ENCODE data around the gene ISX. TPM values are rescaled to one million over a fixed set of nuclear protein-coding genes. Genes with fewer than 3 reads are reported as not detected.
"Not testable (repeated sequence)": the region's sequence is repeated elsewhere in the genome, so short reads cannot be mapped to it uniquely, and the experiment has no call there.

Gene ISX
- total RNA-seq, 1 experiment from 2014 or later, result not detected

GRCh38 chr22:35030112-35030511 is 35.8 kb upstream of the ISX start:
- H3K9me2 ChIP-seq (replicated peaks; ENCODE audit: insufficient read depth, low read length); H3K9ac ChIP-seq (ENCODE audit: low read length); H4K20me1 ChIP-seq (ENCODE audit: insufficient read depth, low read depth, low read length); H3K4me3 ChIP-seq (ENCODE audit: low read length); H3K79me2 ChIP-seq (ENCODE audit: low read length); H3K27ac ChIP-seq (ENCODE audit: low read length); H3K9me3 ChIP-seq (ENCODE audit: low read length); DNase-seq; H3K27me3 ChIP-seq (ENCODE audit: low read length); H3K4me2 ChIP-seq (ENCODE audit: low read depth, low read length, poor library complexity, severe bottlenecking); H2AFZ ChIP-seq (ENCODE audit: low read length); H3K36me3 ChIP-seq (ENCODE audit: insufficient read depth, low read length); H3K4me1 ChIP-seq (ENCODE audit: low read length): not testable (repeated sequence)

- Histone ChIP-seq H3K4me1 (ENCODE audit: low read length) (no peaks in the 10 kb centered on the region), H3K9me2 (replicated peaks; ENCODE audit: insufficient read depth, low read length) (no peaks in the 10 kb centered on the region), H2AFZ (ENCODE audit: low read length) (no peak overlapping the region), H3K4me3 (ENCODE audit: low read length) (no peak overlapping the region), H4K20me1 (ENCODE audit: insufficient read depth, low read depth, low read length) (0 out of 2 replicates have a peak, but pooled peaks cover 6% of the 10 kb centered on the region), H3K9me3 (ENCODE audit: low read length) (no peaks in the 10 kb centered on the region), H3K36me3 (ENCODE audit: insufficient read depth, low read length) (no peaks in the 10 kb centered on the region), H3K27me3 (ENCODE audit: low read length) (no peaks in the 10 kb centered on the region), H3K9ac (ENCODE audit: low read length) (no peak overlapping the region), H3K27ac (ENCODE audit: low read length) (no peak overlapping the region), H3K79me2 (ENCODE audit: low read length) (no peaks in the 10 kb centered on the region), H3K4me2 (ENCODE audit: low read depth, low read length, poor library complexity, severe bottlenecking) (no peak overlapping the region)
- DNase-seq, result no peak
Measured at GRCh38 chr22:35032571-35032970, 33.4 kb upstream of the ISX start.

GRCh38 chr22:35033635-35034296 is 32.2 kb upstream of the ISX start:
- Histone ChIP-seq H3K27me3 (ENCODE audit: low read length) (no peaks in the 10 kb centered on the region), H3K4me3 (ENCODE audit: low read length) (no peak overlapping the region), H3K36me3 (ENCODE audit: insufficient read depth, low read length) (no peaks in the 10 kb centered on the region), H3K9me3 (ENCODE audit: low read length) (no peaks in the 10 kb centered on the region), H3K4me1 (ENCODE audit: low read length) (no peaks in the 10 kb centered on the region), H4K20me1 (ENCODE audit: insufficient read depth, low read depth, low read length) (0 out of 2 replicates have a peak, but pooled peaks cover 6% of the 10 kb centered on the region), H3K4me2 (ENCODE audit: low read depth, low read length, poor library complexity, severe bottlenecking) (no peak overlapping the region), H2AFZ (ENCODE audit: low read length) (no peak overlapping the region), H3K9me2 (replicated peaks; ENCODE audit: insufficient read depth, low read length) (no peaks in the 10 kb centered on the region), H3K27ac (ENCODE audit: low read length) (no peak overlapping the region), H3K79me2 (ENCODE audit: low read length) (no peaks in the 10 kb centered on the region), H3K9ac (ENCODE audit: low read length) (no peak overlapping the region)
- no peak for DNase-seq

- no peak overlapping the region for H3K4me3 ChIP-seq (ENCODE audit: low read length)
- DNase-seq, result no peak
- H3K4me2 ChIP-seq (ENCODE audit: low read depth, low read length, poor library complexity, severe bottlenecking), result no peak overlapping the region
- H3K9ac ChIP-seq (ENCODE audit: low read length), result no peak overlapping the region
- no peaks in the 10 kb centered on the region for H3K4me1 ChIP-seq (ENCODE audit: low read length)
- no peaks in the 10 kb centered on the region for H3K36me3 ChIP-seq (ENCODE audit: insufficient read depth, low read length)
- 0 out of 2 replicates have a peak, but pooled peaks cover 6% of the 10 kb centered on the region for H4K20me1 ChIP-seq (ENCODE audit: insufficient read depth, low read depth, low read length)
- no peaks in the 10 kb centered on the region for H3K9me2 ChIP-seq (replicated peaks; ENCODE audit: insufficient read depth, low read length)
- H3K9me3 ChIP-seq (ENCODE audit: low read length), result no peaks in the 10 kb centered on the region
- no peaks in the 10 kb centered on the region for H3K79me2 ChIP-seq (ENCODE audit: low read length)
- no peaks in the 10 kb centered on the region for H3K27me3 ChIP-seq (ENCODE audit: low read length)
- no peak overlapping the region for H2AFZ ChIP-seq (ENCODE audit: low read length)
- H3K27ac ChIP-seq (ENCODE audit: low read length), result no peak overlapping the region
Measured at GRCh38 chr22:35034963-35035362, 31.0 kb upstream of the ISX start.

- no peak overlapping the region for H3K9ac ChIP-seq (ENCODE audit: low read length)
- no peaks in the 10 kb centered on the region for H3K9me2 ChIP-seq (replicated peaks; ENCODE audit: insufficient read depth, low read length)
- no peak overlapping the region for H3K4me2 ChIP-seq (ENCODE audit: low read depth, low read length, poor library complexity, severe bottlenecking)
- H2AFZ ChIP-seq (ENCODE audit: low read length), result no peak overlapping the region
- no peaks in the 10 kb centered on the region for H3K27me3 ChIP-seq (ENCODE audit: low read length)
- no peaks in the 10 kb centered on the region for H3K4me1 ChIP-seq (ENCODE audit: low read length)
- H3K27ac ChIP-seq (ENCODE audit: low read length), result no peak overlapping the region
- no peaks in the 10 kb centered on the region for H3K9me3 ChIP-seq (ENCODE audit: low read length)
- H3K79me2 ChIP-seq (ENCODE audit: low read length), result no peaks in the 10 kb centered on the region
- H3K36me3 ChIP-seq (ENCODE audit: insufficient read depth, low read length), result no peaks in the 10 kb centered on the region
- H3K4me3 ChIP-seq (ENCODE audit: low read length), result no peak overlapping the region
- H4K20me1 ChIP-seq (ENCODE audit: insufficient read depth, low read depth, low read length), result 0 out of 2 replicates have a peak, but pooled peaks cover 6% of the 10 kb centered on the region
- DNase-seq, result peak; percentile 68
Measured at GRCh38 chr22:35037089-35037488, 28.9 kb upstream of the ISX start.

GRCh38 chr22:35039625-35040024 is 26.3 kb upstream of the ISX start:
- H4K20me1 ChIP-seq (ENCODE audit: insufficient read depth, low read depth, low read length), result 0 out of 2 replicates have a peak, but pooled peaks cover 3% of the 10 kb centered on the region
- no peaks in the 10 kb centered on the region for H3K36me3 ChIP-seq (ENCODE audit: insufficient read depth, low read length)
- H3K4me1 ChIP-seq (ENCODE audit: low read length), result no peaks in the 10 kb centered on the region

GRCh38 chr22:35043252-35043933 is 22.6 kb upstream of the ISX start:
- peak; percentile 79 for DNase-seq
- H3K4me2 ChIP-seq (ENCODE audit: low read depth, low read length, poor library complexity, severe bottlenecking), result no peak overlapping the region
- peaks cover 18% of the 10 kb centered on the region for H3K4me1 ChIP-seq (ENCODE audit: low read length)
- no peaks in the 10 kb centered on the region for H3K36me3 ChIP-seq (ENCODE audit: insufficient read depth, low read length)
- no peak overlapping the region for H3K9ac ChIP-seq (ENCODE audit: low read length)
- H3K9me2 ChIP-seq (replicated peaks; ENCODE audit: insufficient read depth, low read length), result no peaks in the 10 kb centered on the region
- H3K27ac ChIP-seq (ENCODE audit: low read length), result no peak overlapping the region
- H2AFZ ChIP-seq (ENCODE audit: low read length), result no peak overlapping the region
- no peaks in the 10 kb centered on the region for H4K20me1 ChIP-seq (ENCODE audit: insufficient read depth, low read depth, low read length)
- H3K9me3 ChIP-seq (ENCODE audit: low read length), result no peaks in the 10 kb centered on the region
- H3K27me3 ChIP-seq (ENCODE audit: low read length), result no peaks in the 10 kb centered on the region
- H3K4me3 ChIP-seq (ENCODE audit: low read length), result no peak overlapping the region
- no peaks in the 10 kb centered on the region for H3K79me2 ChIP-seq (ENCODE audit: low read length)

More at GRCh38 chr22:35039625-35040024, 26.3 kb upstream of the ISX start:
- Histone ChIP-seq H3K4me3 (ENCODE audit: low read length) (no peak overlapping the region), H3K9me3 (ENCODE audit: low read length) (no peaks in the 10 kb centered on the region), H3K27me3 (ENCODE audit: low read length) (no peaks in the 10 kb centered on the region), H3K9me2 (replicated peaks; ENCODE audit: insufficient read depth, low read length) (no peaks in the 10 kb centered on the region), H3K79me2 (ENCODE audit: low read length) (no peaks in the 10 kb centered on the region), H3K9ac (ENCODE audit: low read length) (no peak overlapping the region), H2AFZ (ENCODE audit: low read length) (no peak overlapping the region), H3K4me2 (ENCODE audit: low read depth, low read length, poor library complexity, severe bottlenecking) (no peak overlapping the region), H3K27ac (ENCODE audit: low read length) (no peak overlapping the region)
- no peak for DNase-seq

GRCh38 chr22:35043934-35044319 is 22.0 kb upstream of the ISX start:
- H4K20me1 ChIP-seq (ENCODE audit: insufficient read depth, low read depth, low read length), result no peaks in the 10 kb centered on the region
- H3K9me2 ChIP-seq (replicated peaks; ENCODE audit: insufficient read depth, low read length), result no peaks in the 10 kb centered on the region
- H3K4me1 ChIP-seq (ENCODE audit: low read length), result peaks cover 18% of the 10 kb centered on the region
- H3K4me3 ChIP-seq (ENCODE audit: low read length), result no peak overlapping the region
- no peak overlapping the region for H2AFZ ChIP-seq (ENCODE audit: low read length)
- no peak overlapping the region for H3K9ac ChIP-seq (ENCODE audit: low read length)
- H3K9me3 ChIP-seq (ENCODE audit: low read length), result no peaks in the 10 kb centered on the region
- H3K36me3 ChIP-seq (ENCODE audit: insufficient read depth, low read length), result no peaks in the 10 kb centered on the region
- no peaks in the 10 kb centered on the region for H3K79me2 ChIP-seq (ENCODE audit: low read length)
- no peaks in the 10 kb centered on the region for H3K27me3 ChIP-seq (ENCODE audit: low read length)
- H3K27ac ChIP-seq (ENCODE audit: low read length), result no peak overlapping the region
- H3K4me2 ChIP-seq (ENCODE audit: low read depth, low read length, poor library complexity, severe bottlenecking), result no peak overlapping the region
- no peak for DNase-seq
